Parathyroid adenoma (tissue), 2 donors: ENCODE data around the gene FITM2.
"Not testable (repeated sequence)": the region's sequence is repeated elsewhere in the genome, so short reads cannot be mapped to it uniquely, and the experiment has no call there.

ENCODE experiments used
- H2AFZ ChIP-seq: fragments of 300-600 bp; sonication (generic); one replicate; pipeline ENCODE4 v1.7.0; 2017; ENCODE audit warnings: antibody characterized with exemption, mild to moderate bottlenecking
- H3K27ac ChIP-seq: fragments of 300-600 bp; sonication (generic); one replicate; pipeline ENCODE4 v1.7.0; 2017
- H3K27me3 ChIP-seq: fragments of 300-600 bp; sonication (generic); one replicate; pipeline ENCODE4 v1.7.0; 2017; ENCODE audit warnings: low read length; ENCODE audit not compliant: control insufficient read depth, insufficient read depth
- H3K36me3 ChIP-seq: fragments of 300-600 bp; sonication (generic); one replicate; pipeline ENCODE4 v1.7.0; 2017; ENCODE audit warnings: low read length; ENCODE audit not compliant: control insufficient read depth, insufficient read depth
- H3K4me1 ChIP-seq: fragments of 300-600 bp; sonication (generic); one replicate; pipeline ENCODE4 v1.7.0; 2017; ENCODE audit warnings: control low read depth
- H3K4me2 ChIP-seq: fragments of 300-600 bp; sonication (generic); one replicate; pipeline ENCODE4 v1.7.0; 2017; ENCODE audit warnings: low read length
- H3K4me3 ChIP-seq: fragments of 300-600 bp; sonication (generic); one replicate; pipeline ENCODE4 v1.7.0; 2017; ENCODE audit warnings: low read depth, low read length
- H3K79me2 ChIP-seq: fragments of 300-600 bp; sonication (generic); one replicate; pipeline ENCODE4 v1.7.0; 2017; ENCODE audit warnings: control low read depth
- H3K9ac ChIP-seq: fragments of 300-600 bp; sonication (generic); one replicate; pipeline ENCODE4 v1.7.0; 2017; ENCODE audit warnings: mild to moderate bottlenecking
- H3K9me3 ChIP-seq: fragments of 300-600 bp; sonication (generic); one replicate; pipeline ENCODE4 v1.7.0; 2017; ENCODE audit warnings: low read length; ENCODE audit not compliant: control insufficient read depth
- CTCF ChIP-seq: fragments of 300-600 bp; sonication (generic); IDR thresholded peaks from one replicate; pipeline ENCODE4 v1.7.0; 2017; ENCODE audit warnings: antibody characterized with exemption, mild to moderate bottlenecking
- donor health status: primary hyperparathyroidism.

FITM2 gene

GRCh38 chr20:44302026-44302669 is 8.9 kb downstream of the FITM2 start:
- no peaks in the 10 kb centered on the region for H3K4me1 ChIP-seq
- H3K36me3 ChIP-seq: no peaks in the 10 kb centered on the region
- H3K4me2 ChIP-seq: no peak overlapping the region
- H3K27ac ChIP-seq: no peak overlapping the region
- H3K4me3 ChIP-seq: no peak overlapping the region
- no peak overlapping the region for H3K9ac ChIP-seq
- no peaks in the 10 kb centered on the region for H3K9me3 ChIP-seq
- no peak overlapping the region for H2AFZ ChIP-seq
- no peaks in the 10 kb centered on the region for H3K27me3 ChIP-seq
- TF ChIP-seq CTCF: no peak
- H3K79me2 ChIP-seq: peaks cover 49% of the 10 kb centered on the region

GRCh38 chr20:44301285-44301684 is 9.7 kb downstream of the FITM2 start:
- H3K4me1 ChIP-seq: no peaks in the 10 kb centered on the region
- no peak overlapping the region for H3K27ac ChIP-seq
- no peaks in the 10 kb centered on the region for H3K27me3 ChIP-seq
- no peak overlapping the region for H3K4me3 ChIP-seq
- TF ChIP-seq CTCF: no peak
- H3K79me2 ChIP-seq: peaks cover 43% of the 10 kb centered on the region
- H2AFZ ChIP-seq: no peak overlapping the region
- H3K9ac ChIP-seq: no peak overlapping the region
- H3K36me3 ChIP-seq: no peaks in the 10 kb centered on the region
- no peak overlapping the region for H3K4me2 ChIP-seq
- no peaks in the 10 kb centered on the region for H3K9me3 ChIP-seq

GRCh38 chr20:44299011-44299535 is 11.9 kb downstream of the FITM2 start:
- not testable (repeated sequence) for H3K9me3 ChIP-seq, H3K4me2 ChIP-seq, H3K36me3 ChIP-seq, H3K4me3 ChIP-seq, H3K4me1 ChIP-seq, H3K9ac ChIP-seq, H3K27ac ChIP-seq, H3K27me3 ChIP-seq, H2AFZ ChIP-seq
- peaks cover 34% of the 10 kb centered on the region for H3K79me2 ChIP-seq

- H3K27ac ChIP-seq: no peak overlapping the region
- H3K79me2 ChIP-seq: peaks cover 28% of the 10 kb centered on the region
- H3K27me3 ChIP-seq: no peaks in the 10 kb centered on the region
- H3K4me2 ChIP-seq: no peak overlapping the region
- no peak overlapping the region for H2AFZ ChIP-seq
- H3K4me1 ChIP-seq: no peaks in the 10 kb centered on the region
- no peak overlapping the region for H3K4me3 ChIP-seq
- no peak for TF ChIP-seq CTCF
- H3K9me3 ChIP-seq: no peaks in the 10 kb centered on the region
- H3K36me3 ChIP-seq: no peaks in the 10 kb centered on the region
- H3K9ac ChIP-seq: no peak overlapping the region
Observed at GRCh38 chr20:44297721-44298120, 13.3 kb downstream of the FITM2 start.

GRCh38 chr20:44296011-44296410 is 15.0 kb downstream of the FITM2 start:
- H3K9ac ChIP-seq: no peak overlapping the region
- H3K9me3 ChIP-seq: no peaks in the 10 kb centered on the region
- H3K36me3 ChIP-seq: no peaks in the 10 kb centered on the region
- H3K4me2 ChIP-seq: no peak overlapping the region
- no peaks in the 10 kb centered on the region for H3K27me3 ChIP-seq
- TF ChIP-seq CTCF: no peak
- H2AFZ ChIP-seq: no peak overlapping the region
- no peaks in the 10 kb centered on the region for H3K4me1 ChIP-seq
- H3K79me2 ChIP-seq: peaks cover 22% of the 10 kb centered on the region
- no peak overlapping the region for H3K27ac ChIP-seq
- no peak overlapping the region for H3K4me3 ChIP-seq
